Measurements from ENCODE around the gene PCBP3. TPM values are rescaled to one million over a fixed set of nuclear protein-coding genes. Genes with fewer than 3 reads are reported as not detected.

PCBP3 gene
- total and polyA plus RNA-seq, 2 donors (not counting 3 experiments of a cell fraction or from before 2014, with no cell fraction given): 0.06 to 1.1 TPM

GRCh38 chr21:45834026-45834715 is 190.6 kb downstream of the PCBP3 start:
- no peaks in the 10 kb centered on the region for H4K20me1 ChIP-seq (replicated peaks; ENCODE audit: control insufficient read depth, extremely low read depth, insufficient read depth, low read length)
- no peaks in the 10 kb centered on the region for H3K4me1 ChIP-seq (ENCODE audit: control insufficient read depth, extremely low read depth, insufficient read depth, low read length)
- H3K27me3 ChIP-seq (ENCODE audit: control insufficient read depth in 2 of 2, insufficient read depth in 2 of 2, low read length in 2 of 2): no peaks in the 10 kb centered on the region
- CTCF ChIA-PET: no interaction called here
- no peak overlapping the region for H3K4me3 ChIP-seq (replicated peaks in 1 of 3; ENCODE audit: insufficient read depth in 1 of 3, low read depth in 1 of 3, low read length in 3 of 3)
- POLR2A ChIA-PET: no interaction called here
- H2AFZ ChIP-seq (ENCODE audit: low read depth, low read length): no peak overlapping the region
- H3K9me1 ChIP-seq (replicated peaks; ENCODE audit: control insufficient read depth, extremely low read depth, insufficient read depth, low read length): no peaks in the 10 kb centered on the region
- FAIRE-seq (no peak), DNase-seq (ENCODE audit: low read depth, low spot score) (no peak)
- TF ChIP-seq FOS (IDR thresholded peaks at IDR 0.05; ENCODE audit: borderline replicate concordance, insufficient read depth, low read length): no peak
- H3K79me2 ChIP-seq (ENCODE audit: control insufficient read depth, insufficient read depth, low read length): no peaks in the 10 kb centered on the region
- no TSS peak for BruUV-seq (replicated peaks)
- H3K9me3 ChIP-seq (replicated peaks; ENCODE audit: control insufficient read depth, insufficient read depth, low read length): no peaks in the 10 kb centered on the region
- no peak overlapping the region for H3K9ac ChIP-seq (replicated peaks; ENCODE audit: extremely low read depth, insufficient read depth, low read length)
- no peaks in the 10 kb centered on the region for H3K36me3 ChIP-seq (ENCODE audit: control insufficient read depth in 2 of 2, extremely low read depth in 1 of 2, insufficient read depth in 2 of 2, low read length in 2 of 2)
- no peak overlapping the region for H3K27ac ChIP-seq (ENCODE audit: insufficient read depth, low read depth, low read length)
- dilution Hi-C loops (cut with MboI; ENCODE audit: extremely low pct_ligation_motif_present, low sequenced_read_pairs) (no loop called here), intact Hi-C loops (cut with micrococcal nuclease) (no loop called here)
- H3K4me2 ChIP-seq (ENCODE audit: insufficient read depth, low read length): no peak overlapping the region

GRCh38 chr21:45834821-45835293 is 191.3 kb downstream of the PCBP3 start:
- Histone ChIP-seq H3K4me2 (ENCODE audit: insufficient read depth, low read length) (no peak overlapping the region), H2AFZ (ENCODE audit: low read depth, low read length) (no peak overlapping the region), H3K36me3 (ENCODE audit: control insufficient read depth in 2 of 2, extremely low read depth in 1 of 2, insufficient read depth in 2 of 2, low read length in 2 of 2) (no peaks in the 10 kb centered on the region), H3K27me3 (ENCODE audit: control insufficient read depth in 2 of 2, insufficient read depth in 2 of 2, low read length in 2 of 2) (no peaks in the 10 kb centered on the region), H3K4me3 (replicated peaks in 1 of 3; ENCODE audit: insufficient read depth in 1 of 3, low read depth in 1 of 3, low read length in 3 of 3) (no peak overlapping the region), H3K4me1 (ENCODE audit: control insufficient read depth, extremely low read depth, insufficient read depth, low read length) (no peaks in the 10 kb centered on the region), H3K9ac (replicated peaks; ENCODE audit: extremely low read depth, insufficient read depth, low read length) (no peak overlapping the region), H3K79me2 (ENCODE audit: control insufficient read depth, insufficient read depth, low read length) (no peaks in the 10 kb centered on the region), H3K9me3 (replicated peaks; ENCODE audit: control insufficient read depth, insufficient read depth, low read length) (no peaks in the 10 kb centered on the region), H3K27ac (ENCODE audit: insufficient read depth, low read depth, low read length) (no peak overlapping the region), H3K9me1 (replicated peaks; ENCODE audit: control insufficient read depth, extremely low read depth, insufficient read depth, low read length) (no peaks in the 10 kb centered on the region), H4K20me1 (replicated peaks; ENCODE audit: control insufficient read depth, extremely low read depth, insufficient read depth, low read length) (no peaks in the 10 kb centered on the region)
- intact Hi-C loops (cut with micrococcal nuclease) (no loop called here), dilution Hi-C loops (cut with MboI; ENCODE audit: extremely low pct_ligation_motif_present, low sequenced_read_pairs) (no loop called here)
- no TSS peak for BruUV-seq (replicated peaks)
- no peak for TF ChIP-seq CTCF (IDR thresholded peaks at IDR 0.05; ENCODE audit: extremely low read depth in 1 of 2, insufficient read depth in 1 of 2, low read depth in 1 of 2, low read length in 2 of 2)
- no peak for TF ChIP-seq POLR2A (IDR thresholded peaks at IDR 0.05; ENCODE audit: low read depth, low read length)
- TF ChIP-seq POLR2AphosphoS5 (IDR thresholded peaks at IDR 0.05; ENCODE audit: insufficient read depth, low read depth, low read length): no peak
- no peak for TF ChIP-seq GATA2 (IDR thresholded peaks at IDR 0.05; ENCODE audit: insufficient read depth, insufficient read length, low read depth, low read length)
- TF ChIP-seq MYC (IDR thresholded peaks at IDR 0.05; ENCODE audit: low read depth, low read length): no peak
- no peak for TF ChIP-seq JUN (IDR thresholded peaks at IDR 0.05; ENCODE audit: borderline replicate concordance, insufficient read depth, insufficient read length, low read depth)
- no peak for TF ChIP-seq MAX (IDR thresholded peaks at IDR 0.05; ENCODE audit: insufficient read depth, insufficient read length)
- no peak for TF ChIP-seq EZH2 (IDR thresholded peaks at IDR 0.05; ENCODE audit: borderline replicate concordance, low read depth, low read length, severe bottlenecking)
- no peak for TF ChIP-seq FOS (IDR thresholded peaks at IDR 0.05; ENCODE audit: borderline replicate concordance, insufficient read depth, low read length)
- DNase-seq (ENCODE audit: low read depth, low spot score): no peak
- POLR2A ChIA-PET: no interaction called here
- CTCF ChIA-PET: interaction anchor here (1.4 kb wide), 1 partner anchor 45 kb away, joined by 3 read pairs; no protein-coding TSS in a partner anchor
- FAIRE-seq: no peak

Measured in endothelial cell of umbilical vein (primary cell).